Tibial nerve (tissue), 4 donors: ENCODE results near the gene LRRC3. TPM values are rescaled to one million over a fixed set of nuclear protein-coding genes. Genes with fewer than 3 reads are reported as not detected.

Source experiments
- DNase-seq, 2 donors: peaks; one replicate each; pipeline ENCODE4 v3.0.0-alpha.2; 2019; ENCODE audit warnings: low spot score in 2 of 2
- H3K27ac ChIP-seq, 4 donors: fragments of 200-600 bp; sonication (generic) in 3 of 4; one replicate each; pipeline ENCODE4 v1.5.1; 2017 to 2019; ENCODE audit warnings: mild to moderate bottlenecking in 1 of 4
- H3K27me3 ChIP-seq, 2 donors: fragments of 200-600 bp; sonication (generic) in 1 of 2; one replicate each; pipeline versions ENCODE4 v1.5.1 to v1.6.0; 2017 to 2019
- H3K36me3 ChIP-seq, 3 donors: fragments of 200-600 bp; sonication (generic); one replicate each; pipeline ENCODE4 v1.5.1; 2018 to 2019
- H3K4me1 ChIP-seq, 4 donors: fragments of 200-600 bp; sonication (generic) in 3 of 4; one replicate each; pipeline ENCODE4 v1.5.1; 2017 to 2019
- H3K4me3 ChIP-seq, 4 donors: fragments of 200-600 bp; sonication (generic) in 3 of 4; one replicate each; pipeline ENCODE4 v1.5.1; 2017 to 2019; ENCODE audit warnings: mild to moderate bottlenecking in 1 of 4, moderate library complexity in 1 of 4
- H3K9me3 ChIP-seq, 4 donors: fragments of 200-600 bp; sonication (generic) in 3 of 4; one replicate each; pipeline ENCODE4 v1.5.1; 2017 to 2019
- EP300 ChIP-seq, 2 donors: sonication (generic); formaldehyde crosslinking; IDR thresholded peaks; one replicate each; pipeline ENCODE4 v1.6.1; 2017; ENCODE audit warnings: antibody characterized with exemption in 2 of 2, mild to moderate bottlenecking in 1 of 2
- POLR2A ChIP-seq, 2 donors: fragments of 450-650 bp; IDR thresholded peaks; one replicate each; pipeline ENCODE4 v1.6.1; 2017; ENCODE audit warnings: antibody characterized with exemption in 2 of 2, mild to moderate bottlenecking in 2 of 2, moderate library complexity in 2 of 2
- WGBS, 2 donors: methylation state at CpG; one replicate each; pipeline ENCODE4 v1.1.5; 2018; 5-methylcytosine and 5-hydroxymethylcytosine counted together
- total RNA-seq, 4 donors: library from RNA; depleted of rRNA; stranded (reverse); fragments of >200 nt; gene quantifications; one replicate each; pipeline ENCODE4 v1.1.0, GENCODE V29; 2016
- TF ChIP-seq, protein P1 (sequence below), 5 experiments: fragments of 200-600 bp in 3 of 5; fragments of 450-650 bp in 2 of 5; sonication (generic) in 3 of 5; IDR thresholded peaks; one replicate each; pipeline ENCODE4 v1.5.1; 2016 to 2019; ENCODE audit warnings: antibody characterized with exemption in 5 of 5, mild to moderate bottlenecking in 3 of 5, moderate library complexity in 2 of 5

LRRC3 gene
- total RNA-seq, 4 donors from 2014 or later = 2.0 to 8.0 (median 3.8) TPM

DNA sequence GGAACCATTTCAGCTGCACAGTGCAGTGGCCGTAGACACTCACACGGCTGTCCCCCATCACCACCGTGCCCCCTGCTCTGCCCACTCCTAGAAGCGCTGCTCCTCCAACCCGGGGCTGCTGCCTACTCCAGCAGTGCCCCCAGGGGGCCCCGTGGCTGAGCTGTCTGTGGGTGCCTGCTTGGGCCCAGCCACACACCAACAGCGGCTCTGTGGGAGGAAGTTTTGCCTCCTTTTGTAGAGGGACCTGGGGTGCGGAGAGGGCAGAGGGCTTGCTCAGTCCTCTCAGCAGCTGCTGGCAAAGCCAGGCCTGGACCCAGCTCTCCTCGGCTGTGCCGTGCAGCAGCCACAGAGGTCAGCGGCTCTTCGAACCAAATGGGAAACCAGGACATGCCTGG lies 11.4 kb upstream of the LRRC3 start:
- Histone ChIP-seq H3K27ac (no peak overlapping the region), H3K27me3 (peaks cover 0 to 28% of the 10 kb centered on the region in 2 donors), H3K4me3 (no peak overlapping the region), H3K36me3 (no peaks in the 10 kb centered on the region), H3K9me3 (no peaks in the 10 kb centered on the region), H3K4me1 (no peaks in the 10 kb centered on the region)
- TF ChIP-seq EP300 (IDR thresholded peaks at IDR 0.05) (no peak), POLR2A (IDR thresholded peaks at IDR 0.05) (no peak)
- TF ChIP-seq, protein P1, sequence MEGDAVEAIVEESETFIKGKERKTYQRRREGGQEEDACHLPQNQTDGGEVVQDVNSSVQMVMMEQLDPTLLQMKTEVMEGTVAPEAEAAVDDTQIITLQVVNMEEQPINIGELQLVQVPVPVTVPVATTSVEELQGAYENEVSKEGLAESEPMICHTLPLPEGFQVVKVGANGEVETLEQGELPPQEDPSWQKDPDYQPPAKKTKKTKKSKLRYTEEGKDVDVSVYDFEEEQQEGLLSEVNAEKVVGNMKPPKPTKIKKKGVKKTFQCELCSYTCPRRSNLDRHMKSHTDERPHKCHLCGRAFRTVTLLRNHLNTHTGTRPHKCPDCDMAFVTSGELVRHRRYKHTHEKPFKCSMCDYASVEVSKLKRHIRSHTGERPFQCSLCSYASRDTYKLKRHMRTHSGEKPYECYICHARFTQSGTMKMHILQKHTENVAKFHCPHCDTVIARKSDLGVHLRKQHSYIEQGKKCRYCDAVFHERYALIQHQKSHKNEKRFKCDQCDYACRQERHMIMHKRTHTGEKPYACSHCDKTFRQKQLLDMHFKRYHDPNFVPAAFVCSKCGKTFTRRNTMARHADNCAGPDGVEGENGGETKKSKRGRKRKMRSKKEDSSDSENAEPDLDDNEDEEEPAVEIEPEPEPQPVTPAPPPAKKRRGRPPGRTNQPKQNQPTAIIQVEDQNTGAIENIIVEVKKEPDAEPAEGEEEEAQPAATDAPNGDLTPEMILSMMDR (IDR thresholded peaks at IDR 0.05) = no peak
- 80 to 82% methylated on average over 12 of the region's 12 CpGs for WGBS, 2 donors
- DNase-seq = no peak

DNA sequence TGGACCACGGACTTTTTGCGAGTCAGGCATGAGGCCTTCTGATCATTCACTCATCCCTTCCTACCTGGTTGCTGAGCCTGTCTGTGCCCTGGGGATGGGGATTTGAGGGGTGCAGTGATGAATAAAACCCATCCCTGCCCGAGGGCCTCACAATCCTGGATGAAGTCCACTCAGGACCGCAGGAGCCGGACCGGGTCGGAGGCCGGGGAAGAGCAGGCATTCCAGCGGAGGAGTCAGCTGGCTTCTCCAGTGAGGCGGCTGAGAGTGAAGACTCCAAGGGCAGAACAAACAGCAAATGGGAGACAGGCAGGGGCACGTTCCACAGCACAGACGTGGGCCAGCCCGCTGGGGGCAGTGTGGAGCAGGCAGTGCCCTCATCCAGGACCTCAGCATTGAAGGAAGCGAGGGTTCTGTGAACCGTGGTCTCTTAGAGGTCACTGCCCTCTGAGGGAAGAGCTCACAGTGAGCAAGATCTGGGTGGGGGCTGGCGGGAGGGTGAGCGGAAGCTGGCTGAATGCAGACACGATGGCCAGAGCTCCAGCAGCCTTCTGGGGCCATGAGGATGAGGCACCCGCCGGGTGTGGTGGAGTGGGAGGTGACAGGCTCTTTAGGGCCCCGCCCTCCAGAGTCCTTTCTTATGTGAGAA lies 10.9 kb upstream of the LRRC3 start:
- TF ChIP-seq, protein P1 (IDR thresholded peaks at IDR 0.05) = no peak
- TF ChIP-seq EP300 (IDR thresholded peaks at IDR 0.05) = no peak
- TF ChIP-seq POLR2A (IDR thresholded peaks at IDR 0.05) = no peak
- WGBS, 2 donors = 71 to 75% methylated on average over 21 of the region's 21 CpGs
- H3K36me3 ChIP-seq = no peaks in the 10 kb centered on the region
- H3K4me3 ChIP-seq = no peak overlapping the region
- no peaks in the 10 kb centered on the region for H3K4me1 ChIP-seq
- H3K27me3 ChIP-seq = peaks cover 0 to 34% of the 10 kb centered on the region in 2 donors
- H3K9me3 ChIP-seq = no peaks in the 10 kb centered on the region
- H3K27ac ChIP-seq = no peak overlapping the region
- no peak for DNase-seq

DNA sequence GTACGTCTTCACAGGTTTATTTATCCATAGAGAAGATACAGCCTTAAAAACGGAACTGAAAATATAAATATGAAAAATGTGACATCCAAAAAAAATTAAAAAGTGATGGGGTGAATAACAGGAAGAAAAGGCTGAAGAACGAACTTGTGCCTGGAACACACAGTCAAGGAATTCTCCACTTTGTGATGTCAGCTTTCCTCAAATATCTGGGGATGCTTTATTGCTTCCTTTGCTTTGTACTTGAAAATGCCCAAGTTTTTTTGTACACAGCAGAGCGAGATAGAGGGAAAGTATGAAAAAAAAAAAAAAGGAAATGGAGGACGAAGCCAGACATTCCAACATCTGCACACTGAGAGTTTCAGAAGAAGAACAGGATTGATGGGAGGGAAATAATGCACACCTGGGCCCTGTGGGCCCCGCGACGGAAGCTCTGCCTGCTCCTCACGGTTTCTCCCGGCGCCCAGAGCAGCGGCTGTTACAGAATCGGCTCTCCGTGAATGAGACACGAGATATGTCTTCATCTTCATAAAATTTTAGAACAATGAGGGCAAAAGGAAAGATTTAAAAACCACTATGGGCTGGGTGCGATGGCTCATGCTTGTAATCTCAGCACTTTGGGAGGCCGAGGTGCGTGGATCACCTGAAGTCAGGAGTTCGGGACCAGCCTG lies 10.0 kb upstream of the LRRC3 start:
- H3K27me3 ChIP-seq = peaks cover 0 to 42% of the 10 kb centered on the region in 2 donors
- H3K4me3 ChIP-seq = no peak overlapping the region
- WGBS, 2 donors = 65 to 71% methylated on average over 19 of the region's 19 CpGs
- no peak overlapping the region for H3K27ac ChIP-seq
- no peaks in the 10 kb centered on the region for H3K4me1 ChIP-seq
- no peak for DNase-seq
- H3K36me3 ChIP-seq = no peaks in the 10 kb centered on the region
- H3K9me3 ChIP-seq = no peaks in the 10 kb centered on the region
- TF ChIP-seq POLR2A (IDR thresholded peaks at IDR 0.05) (no peak), EP300 (IDR thresholded peaks at IDR 0.05) (no peak)
- TF ChIP-seq, protein P1 (IDR thresholded peaks at IDR 0.05) = no peak

DNA sequence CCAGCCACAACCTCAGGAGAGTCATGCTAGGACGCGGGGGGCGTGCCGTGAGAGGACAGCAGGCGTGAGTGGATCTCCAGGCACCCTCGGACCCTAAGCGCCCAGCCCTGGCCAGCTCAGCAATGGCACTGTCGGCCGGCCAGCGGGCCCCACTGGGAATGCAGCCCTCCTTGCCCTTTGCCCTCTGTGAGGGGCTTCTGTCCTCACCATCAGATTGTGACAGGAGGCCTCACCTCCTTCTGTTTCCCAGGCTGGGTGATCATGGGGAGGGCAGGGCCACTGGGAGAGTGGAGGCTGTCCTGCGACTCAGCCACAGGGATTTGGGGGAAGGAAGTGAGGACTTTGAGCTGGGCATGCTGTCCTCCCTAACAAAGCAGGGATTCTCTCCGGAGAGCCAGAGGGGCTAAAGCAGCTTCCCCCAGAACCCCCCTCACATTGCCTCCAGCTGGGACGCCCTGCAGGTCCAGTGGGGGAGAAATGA lies 6.6 kb upstream of the LRRC3 start:
- TF ChIP-seq EP300 (IDR thresholded peaks at IDR 0.05) (no peak), POLR2A (IDR thresholded peaks at IDR 0.05) (no peak)
- TF ChIP-seq, protein P1 (IDR thresholded peaks at IDR 0.05) = no peak
- Histone ChIP-seq H3K27me3 (peaks cover 0 to 46% of the 10 kb centered on the region in 2 donors), H3K36me3 (no peaks in the 10 kb centered on the region), H3K27ac (no peak overlapping the region), H3K4me3 (no peak overlapping the region), H3K4me1 (no peaks in the 10 kb centered on the region), H3K9me3 (peaks cover 0 to 12% (median 0%) of the 10 kb centered on the region in 4 donors)
- WGBS, 2 donors = 34 to 49% methylated on average over 6 to 12 of the region's 13 CpGs
- DNase-seq = no peak
